ENCODE measurements around the gene RPL7A.
"Not testable (repeated sequence)": the region's sequence is repeated elsewhere in the genome, so short reads cannot be mapped to it uniquely, and the experiment has no call there.

- TF ChIP-seq, protein P1, sequence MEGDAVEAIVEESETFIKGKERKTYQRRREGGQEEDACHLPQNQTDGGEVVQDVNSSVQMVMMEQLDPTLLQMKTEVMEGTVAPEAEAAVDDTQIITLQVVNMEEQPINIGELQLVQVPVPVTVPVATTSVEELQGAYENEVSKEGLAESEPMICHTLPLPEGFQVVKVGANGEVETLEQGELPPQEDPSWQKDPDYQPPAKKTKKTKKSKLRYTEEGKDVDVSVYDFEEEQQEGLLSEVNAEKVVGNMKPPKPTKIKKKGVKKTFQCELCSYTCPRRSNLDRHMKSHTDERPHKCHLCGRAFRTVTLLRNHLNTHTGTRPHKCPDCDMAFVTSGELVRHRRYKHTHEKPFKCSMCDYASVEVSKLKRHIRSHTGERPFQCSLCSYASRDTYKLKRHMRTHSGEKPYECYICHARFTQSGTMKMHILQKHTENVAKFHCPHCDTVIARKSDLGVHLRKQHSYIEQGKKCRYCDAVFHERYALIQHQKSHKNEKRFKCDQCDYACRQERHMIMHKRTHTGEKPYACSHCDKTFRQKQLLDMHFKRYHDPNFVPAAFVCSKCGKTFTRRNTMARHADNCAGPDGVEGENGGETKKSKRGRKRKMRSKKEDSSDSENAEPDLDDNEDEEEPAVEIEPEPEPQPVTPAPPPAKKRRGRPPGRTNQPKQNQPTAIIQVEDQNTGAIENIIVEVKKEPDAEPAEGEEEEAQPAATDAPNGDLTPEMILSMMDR (optimal IDR thresholded peaks at IDR 0.05 in 1 of 3, IDR thresholded peaks at IDR 0.05 in 1 of 3, conservative IDR thresholded peaks at IDR 0.05 in 1 of 3; ENCODE audit: extremely low read depth in 1 of 3, insufficient read depth in 2 of 3, low read length in 3 of 3): peak; percentile 26 to 60 (median 37)
- not testable (repeated sequence) for TF ChIP-seq EZH2 (IDR thresholded peaks at IDR 0.05; ENCODE audit: low read length)
These were observed 18.5 kb upstream of the RPL7A start for GRCh38 chr9:133329306-133330156.
